T-helper 9 cell (primary cell): Measurements from ENCODE around the gene MAPK7.

Source experiments
- DNase-seq: peaks from one replicate; pipeline ENCODE4 v3.0.0-alpha.2; 2020

The MAPK7 gene

DNA sequence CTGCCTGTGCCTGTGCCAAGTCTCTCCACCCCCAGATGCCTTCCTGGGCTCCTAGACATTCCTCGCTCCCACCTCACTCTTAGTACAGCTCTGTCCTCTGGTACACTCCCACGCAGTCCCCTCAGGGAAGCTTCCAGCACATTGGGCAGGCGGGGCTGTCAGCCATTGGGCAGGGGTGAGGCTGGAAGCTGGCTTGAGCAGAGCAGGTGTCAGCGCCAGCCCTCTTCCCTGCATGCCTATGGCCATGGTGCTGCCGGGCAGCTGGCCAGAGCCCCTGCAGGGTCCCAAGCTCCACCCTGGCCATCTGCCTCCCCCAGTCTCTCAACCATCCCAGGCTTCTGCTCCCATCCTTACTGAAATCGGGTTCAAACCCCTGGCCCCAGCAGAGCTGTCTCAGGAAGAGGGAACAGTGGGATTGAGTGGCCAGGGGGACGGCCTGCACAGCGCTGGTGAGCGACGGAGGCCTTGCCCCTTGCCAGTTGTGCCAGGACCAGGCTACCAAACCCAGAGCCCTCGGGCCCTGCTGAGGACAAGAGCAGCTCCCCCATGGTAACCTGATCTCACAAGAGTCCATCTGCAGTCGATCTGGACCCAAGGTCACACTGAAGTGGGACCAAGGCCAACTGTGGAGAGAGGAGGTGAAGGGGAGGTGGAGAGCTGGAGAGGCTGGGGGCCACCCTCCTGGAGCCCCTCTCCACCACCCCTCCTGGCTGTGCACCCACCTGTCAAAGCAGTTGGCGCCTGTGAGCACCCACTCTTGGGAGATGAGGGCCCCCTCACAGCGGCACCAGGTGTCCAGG lies 13.4 kb upstream of the MAPK7 start:
- no peak for DNase-seq

DNA sequence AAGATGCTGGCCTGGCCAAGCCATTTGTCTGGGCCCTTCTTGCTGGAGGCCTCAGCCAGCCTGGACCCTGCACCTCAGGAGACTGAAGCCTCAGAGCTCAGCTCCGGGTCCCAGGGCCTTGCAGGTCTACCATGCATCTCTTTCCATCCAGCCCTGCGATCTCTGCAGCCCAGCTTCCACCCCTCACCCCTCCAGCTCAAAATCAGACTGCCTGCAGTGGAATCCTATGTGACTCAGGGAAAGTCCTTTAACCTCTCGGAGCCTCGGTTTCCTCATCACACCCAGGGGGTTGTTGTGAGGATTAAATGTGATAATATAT lies 12.8 kb upstream of the MAPK7 start:
- DNase-seq: no peak

GRCh38 chr17:19365833-19366636 lies 12.3 kb upstream of the MAPK7 start:
- no peak for DNase-seq

DNA sequence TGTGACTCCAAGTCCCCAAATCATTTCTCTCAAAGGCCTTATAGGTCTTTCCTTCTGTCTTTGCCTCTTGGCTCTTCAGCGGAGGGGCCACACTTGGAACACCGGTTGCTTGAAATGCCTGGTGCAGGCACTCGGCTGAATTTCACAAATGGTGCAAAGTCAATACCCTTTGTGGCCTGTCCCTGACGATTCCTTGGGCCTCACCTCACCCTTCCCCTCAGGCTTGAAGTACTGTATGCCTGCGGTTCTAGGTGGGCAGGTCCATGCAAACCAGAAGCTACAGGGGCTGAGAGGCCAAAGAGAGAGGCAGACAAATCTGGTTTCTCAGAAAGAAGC lies 11.7 kb upstream of the MAPK7 start:
- no peak for DNase-seq

DNA sequence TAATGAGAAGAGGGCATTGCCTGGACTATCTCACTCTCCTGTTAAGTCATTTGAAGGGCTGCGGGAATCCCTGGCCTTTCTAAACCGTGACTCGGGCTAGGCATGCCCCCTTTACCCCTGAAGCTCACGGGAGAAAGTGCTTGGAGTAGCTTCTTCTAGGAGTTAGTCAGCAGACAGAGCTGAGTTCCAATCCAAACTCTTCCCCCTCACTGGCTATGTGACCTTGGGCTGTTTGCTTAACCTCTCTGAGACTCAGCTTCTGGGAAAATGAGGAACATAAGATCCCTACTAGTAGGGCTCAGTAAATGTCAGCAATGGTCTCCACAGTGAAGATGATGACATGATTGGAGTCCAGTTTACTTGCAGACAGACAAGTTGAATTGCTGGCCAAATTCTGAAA lies 10.1 kb upstream of the MAPK7 start:
- DNase-seq: no peak

DNA sequence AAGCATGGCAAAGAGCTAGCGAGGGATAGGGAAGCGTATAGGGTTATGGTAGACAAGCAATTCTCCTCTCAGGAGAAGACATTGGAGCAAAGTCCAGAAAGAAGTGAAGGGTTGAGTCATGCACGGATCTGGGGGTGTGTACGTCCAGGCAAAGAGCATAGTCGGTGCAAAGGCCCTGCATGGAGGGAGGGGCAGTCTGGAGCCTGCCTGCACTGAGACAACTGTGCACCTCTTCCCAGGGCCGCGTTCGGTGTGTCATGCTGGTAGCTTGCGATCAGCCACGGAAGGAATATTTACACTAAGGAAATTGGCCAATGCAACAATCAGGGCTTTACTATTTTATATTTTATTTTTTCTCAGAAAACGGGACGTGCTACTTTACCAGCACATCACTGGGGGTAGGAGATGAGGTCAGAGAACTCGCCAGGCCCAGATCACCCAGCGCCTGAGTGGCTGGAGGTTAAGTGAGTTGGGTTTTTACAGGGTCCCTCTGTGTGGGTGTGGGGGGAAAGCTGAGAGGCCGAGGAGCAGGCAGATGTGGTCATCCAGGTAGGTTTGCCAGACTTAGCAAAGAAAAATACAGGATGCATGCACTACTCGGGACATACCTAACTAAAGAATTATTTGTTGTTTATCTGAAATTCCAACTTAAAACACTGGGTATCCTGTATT lies 9.1 kb upstream of the MAPK7 start:
- DNase-seq: no peak

GRCh38 chr17:19369846-19370492 lies 8.3 kb upstream of the MAPK7 start:
- peak; percentile 11 for DNase-seq

- no peak for DNase-seq
Observed at GRCh38 chr17:19370493-19370960, 7.8 kb upstream of the MAPK7 start.

- DNase-seq: no peak
Observed at GRCh38 chr17:19371259-19372010, 6.9 kb upstream of the MAPK7 start.

GRCh38 chr17:19372011-19372370 lies 6.3 kb upstream of the MAPK7 start:
- no peak for DNase-seq

DNA sequence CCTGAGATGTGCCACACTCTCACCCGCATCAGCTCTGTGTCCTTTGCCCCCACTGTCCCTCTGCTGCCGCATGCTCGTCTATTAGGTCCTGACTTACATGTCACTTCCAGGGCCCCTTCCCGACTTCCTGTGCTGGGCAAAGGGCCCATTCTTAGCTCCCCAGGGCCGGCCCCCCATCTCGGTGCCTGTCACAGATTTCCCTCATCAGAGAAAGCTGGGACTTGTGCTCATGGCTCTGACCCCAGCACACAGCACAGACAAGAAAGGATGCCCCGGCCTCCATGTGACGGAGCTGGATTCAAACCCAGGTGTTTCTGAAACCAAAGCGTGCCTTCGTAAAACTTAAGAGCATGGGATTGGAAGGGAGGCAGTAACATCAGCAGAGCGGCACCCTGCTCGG lies 5.9 kb upstream of the MAPK7 start:
- DNase-seq: no peak

GRCh38 chr17:19372866-19373504 lies 5.3 kb upstream of the MAPK7 start:
- DNase-seq: no peak

DNA sequence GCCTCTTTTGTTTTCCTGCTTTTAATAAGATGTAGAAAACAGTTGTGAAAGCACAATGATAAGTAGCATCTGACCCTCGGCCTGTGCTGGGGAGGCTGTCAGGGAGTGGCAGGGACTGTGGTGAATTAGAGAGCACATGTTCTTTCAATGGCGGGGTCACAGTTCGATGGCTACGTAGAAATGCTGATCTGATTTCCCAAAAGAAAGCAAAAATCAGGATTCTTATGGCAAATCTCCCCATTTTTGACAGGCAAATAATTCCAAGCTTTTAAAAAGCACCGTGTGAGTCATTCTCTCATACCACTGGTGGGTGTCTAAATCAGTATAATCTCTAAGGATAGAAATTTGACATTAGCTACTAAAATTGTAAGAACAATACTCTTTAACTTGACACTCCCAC lies 4.2 kb upstream of the MAPK7 start:
- no peak for DNase-seq

DNA sequence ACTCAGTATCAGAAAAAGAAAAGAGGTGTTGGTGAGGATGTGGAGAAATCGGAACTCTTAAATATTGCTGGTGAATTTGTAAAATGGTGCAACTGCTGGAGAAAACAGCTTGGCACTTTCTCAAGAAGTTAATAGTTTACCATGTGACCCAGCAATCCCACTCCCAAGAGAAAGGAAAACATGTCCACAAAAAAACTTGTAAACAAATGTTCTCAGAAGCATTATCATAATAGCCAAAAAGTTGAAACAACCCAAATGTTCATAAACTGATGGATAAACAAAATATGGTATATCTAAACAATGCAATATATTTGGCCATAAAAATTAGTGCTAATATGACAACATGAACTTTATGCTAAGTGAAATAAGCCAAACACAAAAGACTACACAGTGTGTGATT lies 2.6 kb upstream of the MAPK7 start:
- DNase-seq: no peak

- no peak for DNase-seq
Observed at GRCh38 chr17:19376811-19377210, 1.5 kb upstream of the MAPK7 start.

DNA sequence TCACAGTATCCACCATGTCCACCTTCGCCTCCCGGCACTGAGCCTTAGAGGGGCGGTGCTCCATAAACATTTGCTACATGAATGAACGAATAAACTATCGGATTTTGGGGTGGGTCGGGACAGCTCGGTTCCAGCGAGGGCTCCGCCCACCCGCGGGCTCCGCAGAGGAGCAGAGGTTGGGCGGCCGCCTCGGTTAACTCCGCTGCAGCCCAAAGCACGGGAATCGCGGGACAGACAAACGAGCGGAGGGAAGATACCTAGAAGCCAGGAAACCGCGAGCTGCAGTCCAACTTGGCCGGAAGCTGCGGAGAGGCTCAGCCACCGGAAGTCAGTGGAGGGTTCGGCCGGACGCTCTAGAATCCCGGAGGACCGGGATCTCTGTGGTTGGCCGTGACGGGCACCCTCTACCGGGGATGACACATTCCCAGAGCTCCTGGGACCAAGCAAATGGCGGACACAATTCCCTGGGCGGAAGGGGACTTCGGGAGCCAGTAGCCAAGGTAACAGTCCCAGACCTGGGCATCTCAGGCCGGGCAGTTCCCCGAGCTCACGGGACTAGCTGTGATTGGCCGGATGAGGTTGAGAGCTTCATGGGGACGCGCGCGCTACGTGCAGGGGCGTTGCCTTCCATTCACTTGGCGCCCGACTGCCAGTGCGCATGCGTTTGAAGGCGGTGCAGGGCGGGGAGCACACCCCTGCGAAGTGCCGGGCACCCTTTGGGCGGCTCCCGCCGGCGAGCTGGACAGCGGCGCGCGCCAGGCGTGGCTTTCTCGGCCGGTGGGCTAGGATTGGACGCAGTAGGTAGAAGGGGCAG lies 489 bp upstream of the MAPK7 start:
- peak; percentile 85 for DNase-seq

- no peak for DNase-seq
Observed at GRCh38 chr17:19379361-19380065, 1.2 kb downstream of the MAPK7 start.

DNA sequence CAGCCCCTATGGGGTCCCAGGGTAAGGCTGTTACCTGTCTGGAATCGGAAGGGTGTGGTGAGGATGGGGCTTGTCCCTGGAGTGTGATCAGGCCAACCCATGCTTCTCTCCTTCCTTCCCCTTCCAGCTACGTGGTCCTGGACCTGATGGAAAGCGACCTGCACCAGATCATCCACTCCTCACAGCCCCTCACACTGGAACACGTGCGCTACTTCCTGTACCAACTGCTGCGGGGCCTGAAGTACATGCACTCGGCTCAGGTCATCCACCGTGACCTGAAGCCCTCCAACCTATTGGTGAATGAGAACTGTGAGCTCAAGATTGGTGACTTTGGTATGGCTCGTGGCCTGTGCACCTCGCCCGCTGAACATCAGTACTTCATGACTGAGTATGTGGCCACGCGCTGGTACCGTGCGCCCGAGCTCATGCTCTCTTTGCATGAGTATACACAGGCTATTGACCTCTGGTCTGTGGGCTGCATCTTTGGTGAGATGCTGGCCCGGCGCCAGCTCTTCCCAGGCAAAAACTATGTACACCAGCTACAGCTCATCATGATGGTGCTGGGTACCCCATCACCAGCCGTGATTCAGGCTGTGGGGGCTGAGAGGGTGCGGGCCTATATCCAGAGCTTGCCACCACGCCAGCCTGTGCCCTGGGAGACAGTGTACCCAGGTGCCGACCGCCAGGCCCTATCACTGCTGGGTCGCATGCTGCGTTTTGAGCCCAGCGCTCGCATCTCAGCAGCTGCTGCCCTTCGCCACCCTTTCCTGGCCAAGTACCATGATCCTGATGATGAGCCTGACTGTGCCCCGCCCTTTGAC lies 2.4 kb downstream of the MAPK7 start:
- no peak for DNase-seq

- DNase-seq: no peak
Observed at GRCh38 chr17:19381361-19381740, 3.1 kb downstream of the MAPK7 start.
